NCI-H1930 (cell line): Measurements from ENCODE around the gene FIBP.

Experiments used
- DNase-seq, 2 experiments: peaks; one replicate each; lab custom pipeline; 2025; lab: John Stamatoyannopoulos, UW

The FIBP gene

GRCh38 chr11:65844231-65844872, 43.9 kb downstream of the FIBP start:
- no peak for DNase-seq

- no peak for DNase-seq
These were observed 44.5 kb downstream of the FIBP start for GRCh38 chr11:65843811-65844210.

- DNase-seq = no peak
These were observed 46.1 kb downstream of the FIBP start for GRCh38 chr11:65842144-65842543.

GRCh38 chr11:65834202-65834601, 54.1 kb downstream of the FIBP start:
- DNase-seq = no peak
